HG03159 (cell line): Measurements from ENCODE around the gene RPL29.
"Not testable (repeated sequence)": the region's sequence is repeated elsewhere in the genome, so short reads cannot be mapped to it uniquely, and the experiment has no call there.

Experiments used
- ATAC-seq: cut with Tn5 transposase; IDR thresholded peaks from one replicate; pipeline ENCODE4 v1.9.1; 2021; ENCODE audit warnings: mild to moderate bottlenecking, moderate library complexity; ENCODE audit not compliant: unreplicated experiment

Gene RPL29

DNA sequence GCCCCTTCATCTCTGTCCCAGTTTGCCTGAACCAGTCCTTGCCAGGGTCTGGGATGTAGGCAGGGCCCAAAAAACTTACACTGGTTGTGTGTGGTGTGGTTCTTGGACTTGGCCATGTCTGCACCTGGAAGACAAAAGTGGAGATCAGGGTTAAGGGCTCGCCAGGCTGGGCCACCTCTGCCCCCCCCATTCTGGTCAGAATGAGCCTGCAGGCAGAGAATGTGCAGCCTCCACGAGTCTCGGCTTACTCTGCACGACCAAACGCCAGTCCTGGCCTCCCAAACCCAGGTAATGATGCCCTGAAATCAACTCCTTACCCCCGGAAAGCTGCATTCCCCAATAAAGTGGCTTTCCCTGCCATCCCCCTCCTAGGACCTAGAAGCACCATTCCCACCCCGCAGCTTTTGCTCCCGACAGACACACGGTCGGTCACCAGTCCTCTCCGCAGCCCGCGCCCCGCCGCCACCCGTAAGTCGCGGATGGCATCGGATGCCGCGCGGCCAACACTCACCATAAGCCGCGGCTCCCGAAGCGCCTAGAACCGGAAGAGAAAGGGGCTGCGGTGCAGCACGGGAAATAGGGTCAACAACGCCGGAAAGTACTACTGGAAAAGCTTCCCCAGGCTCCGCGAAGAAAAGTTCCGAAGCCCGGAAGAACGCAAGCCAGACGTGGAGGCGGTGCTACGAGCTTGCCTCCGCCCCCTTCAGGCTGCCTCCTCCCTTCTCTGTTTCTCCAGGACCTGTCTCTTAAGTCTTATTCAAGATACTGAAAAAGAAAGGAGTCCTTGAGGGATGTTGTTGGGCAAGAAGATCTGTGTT is at the start of gene RPL29:
Gene RPL29, minus strand, starts transcription at position 550 of the 818 bp plus-strand sequence. Its CDS starts 434 bp downstream, at position 116.
- peak; percentile 82 for ATAC-seq

DNA sequence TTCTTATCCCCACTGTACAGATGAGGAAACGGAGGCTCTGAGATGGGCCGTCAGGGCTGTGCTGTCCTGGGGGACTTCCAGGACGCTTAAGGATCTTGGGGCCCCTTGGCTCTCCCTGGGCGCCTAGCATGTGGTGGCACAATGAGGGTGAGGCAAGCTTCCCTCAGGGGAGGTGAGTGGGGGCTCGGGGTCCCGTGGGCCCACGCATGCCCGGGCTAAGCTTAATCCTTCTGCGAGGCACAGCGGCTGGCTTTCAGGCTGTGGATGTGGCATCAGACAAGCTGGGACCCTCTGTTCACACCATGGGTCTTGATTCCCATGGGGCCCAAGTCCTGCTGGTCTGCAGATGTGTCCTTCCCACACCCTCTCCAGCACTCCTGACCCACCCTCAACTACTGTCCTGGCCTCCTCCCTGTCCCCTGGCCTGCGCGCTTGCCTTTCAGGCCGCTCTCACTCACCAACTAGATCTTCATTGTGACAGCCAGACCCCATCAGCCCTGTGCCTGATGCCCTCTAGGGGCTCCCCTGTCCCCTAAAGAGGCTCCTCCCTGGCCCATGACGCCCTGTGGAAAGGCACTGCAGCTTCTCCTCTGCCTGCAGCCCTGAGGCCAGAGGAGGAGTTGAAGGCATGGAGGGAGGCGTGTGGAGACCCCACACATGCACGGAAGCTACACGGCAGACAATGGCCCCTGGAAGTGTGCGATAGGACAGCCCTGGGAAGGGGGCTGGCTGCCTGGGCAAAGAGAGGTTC is 49.3 kb upstream of the RPL29 start:
- no peak for ATAC-seq

DNA sequence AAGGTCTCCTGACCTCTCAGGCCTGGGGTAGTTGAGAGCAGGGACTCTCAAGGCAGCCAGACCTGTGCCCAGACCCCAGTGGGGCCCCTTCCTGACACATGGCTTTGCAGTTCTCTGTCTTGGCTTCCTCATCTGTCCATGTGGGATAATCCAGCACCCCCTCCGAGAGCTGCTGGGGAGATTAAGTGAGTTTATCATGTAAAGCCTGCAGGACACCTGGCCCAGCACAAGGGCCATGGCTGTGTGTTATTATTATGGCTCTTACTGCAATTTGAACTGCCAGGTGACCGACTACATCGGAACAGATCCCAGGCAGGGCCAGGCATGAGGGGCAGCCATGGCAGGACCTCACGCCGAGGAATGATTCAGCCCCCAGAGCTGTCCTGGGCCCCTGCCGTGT is 48.1 kb upstream of the RPL29 start:
- no peak for ATAC-seq

- not testable (repeated sequence) for ATAC-seq
Observed at GRCh38 chr3:52043039-52043438, 47.3 kb upstream of the RPL29 start.

GRCh38 chr3:52041118-52041731 is 45.5 kb upstream of the RPL29 start:
- ATAC-seq: no peak

DNA sequence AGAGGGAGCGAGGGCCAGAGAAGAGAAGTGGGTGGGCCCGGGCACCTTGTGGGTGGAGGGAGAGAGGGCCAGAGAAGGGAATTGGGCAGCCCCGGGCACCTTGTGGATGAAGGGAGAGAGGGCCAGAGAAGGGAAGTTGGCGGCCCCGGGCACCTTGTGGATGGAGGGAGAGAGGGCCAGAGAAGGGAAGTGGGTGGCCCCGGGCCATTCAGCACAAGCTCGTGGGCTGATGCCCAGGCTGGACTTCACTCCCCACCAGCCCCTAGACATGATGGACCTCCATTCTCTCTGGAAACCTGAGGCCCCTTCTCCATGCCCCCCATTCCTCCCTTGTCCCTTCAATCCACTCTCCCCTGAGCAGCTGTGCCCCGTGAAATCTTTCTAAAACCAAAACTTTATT is 44.9 kb upstream of the RPL29 start:
- ATAC-seq: no peak

GRCh38 chr3:52039846-52040245 is 44.2 kb upstream of the RPL29 start:
- ATAC-seq: no peak

DNA sequence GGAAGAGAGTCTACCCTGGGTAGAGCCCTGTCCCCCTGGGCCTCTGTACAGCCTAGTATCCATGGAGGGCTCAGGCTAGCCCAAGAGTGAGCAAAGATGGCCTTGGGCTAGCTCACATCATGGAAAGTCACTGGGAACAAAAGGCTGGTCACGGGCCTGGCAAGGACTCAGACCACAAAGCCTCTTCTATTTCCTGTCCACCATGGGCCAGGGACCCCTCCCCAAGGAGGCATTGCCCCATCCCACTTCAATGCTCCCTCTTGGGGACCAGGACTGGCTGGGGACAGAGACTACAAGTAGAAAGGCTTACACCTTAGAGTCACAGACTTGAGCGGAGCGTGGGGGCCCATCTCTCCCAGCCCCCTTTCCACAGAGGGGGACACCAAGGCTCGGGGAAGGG is 43.7 kb upstream of the RPL29 start:
- ATAC-seq: no peak

DNA sequence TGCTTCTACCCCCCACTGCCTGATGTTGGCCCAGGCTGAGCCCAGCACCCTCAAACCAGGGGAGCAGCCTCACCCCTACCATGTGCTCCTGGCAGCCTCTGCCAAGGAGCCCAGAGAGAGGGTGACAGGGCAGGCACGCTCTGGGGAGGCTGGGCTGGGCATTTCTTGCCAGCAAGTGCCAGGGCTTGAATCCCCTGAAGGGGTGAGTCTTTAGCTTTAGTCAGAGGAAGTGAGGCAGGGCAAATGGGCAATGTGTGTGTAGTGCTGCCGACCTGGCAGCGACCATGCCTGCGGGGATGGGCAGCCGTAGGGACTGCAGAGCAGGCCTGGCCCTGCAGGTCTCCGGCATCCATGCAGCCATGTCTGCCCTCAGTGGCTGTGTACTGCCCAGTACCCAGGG is 42.5 kb upstream of the RPL29 start:
- ATAC-seq: no peak

- no peak for ATAC-seq
Observed at GRCh38 chr3:52037291-52037690, 41.6 kb upstream of the RPL29 start.

DNA sequence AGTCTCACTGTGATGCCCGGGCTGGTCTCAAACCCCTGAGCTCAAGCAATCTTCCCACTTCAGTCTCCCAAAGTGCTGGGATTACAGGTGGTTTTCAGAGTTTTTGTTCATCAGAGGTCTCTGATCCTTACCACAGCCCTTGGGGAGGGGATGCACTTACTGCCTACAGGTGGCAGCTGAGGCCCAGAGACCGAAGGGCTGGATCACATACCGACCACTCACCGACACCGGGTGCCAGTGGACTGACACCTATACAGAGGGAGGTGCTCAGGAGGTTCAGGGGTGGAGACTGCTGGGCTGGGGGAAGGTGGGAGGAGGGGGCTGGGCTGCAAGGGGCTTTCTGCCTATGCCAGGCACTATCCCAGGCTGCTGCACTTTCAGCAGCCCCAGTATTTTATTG is 41.1 kb upstream of the RPL29 start:
- ATAC-seq: no peak

DNA sequence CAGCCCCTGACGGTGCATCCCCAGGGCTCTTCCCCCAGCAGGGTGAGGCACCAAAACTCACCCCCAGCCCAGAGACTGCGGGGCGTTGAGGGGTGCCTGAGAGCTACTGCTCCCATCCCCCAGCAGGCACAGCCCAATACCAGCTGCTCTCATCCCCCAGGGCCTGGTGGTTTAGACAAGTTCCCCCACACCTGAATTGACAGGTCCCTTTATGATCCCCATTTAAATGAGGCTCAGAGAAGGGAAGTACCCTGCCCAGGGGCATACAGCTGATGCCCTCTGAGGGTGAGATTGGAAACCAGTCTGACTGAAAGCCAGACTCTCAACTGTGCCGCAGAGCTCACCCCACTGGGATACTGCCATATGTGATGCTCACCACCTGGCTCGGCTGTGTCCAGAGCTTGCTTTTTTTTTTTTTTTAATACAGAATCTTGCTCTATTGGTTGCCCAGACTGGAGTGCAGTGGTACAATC is 40.6 kb upstream of the RPL29 start:
- no peak for ATAC-seq

DNA sequence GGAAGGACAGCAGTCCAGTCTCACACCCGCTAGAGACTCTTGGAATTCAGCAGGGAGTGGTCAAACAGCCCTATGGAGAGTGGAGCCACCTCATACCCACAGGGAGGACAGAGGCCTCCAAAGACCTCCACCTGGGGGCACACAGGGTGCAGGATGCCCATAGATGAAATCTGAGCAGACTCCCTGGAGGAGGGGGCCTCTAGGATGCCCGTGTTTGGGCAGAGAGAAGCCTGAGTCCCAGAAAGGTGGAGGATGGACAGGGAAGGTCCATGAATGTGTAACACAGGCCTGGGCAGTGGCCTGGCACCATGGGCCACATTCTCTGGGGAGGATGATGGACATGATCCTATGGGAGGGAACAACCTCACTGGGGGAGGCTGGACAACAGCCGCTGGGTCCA is 39.0 kb upstream of the RPL29 start:
- ATAC-seq: no peak

- ATAC-seq: no peak
Observed at GRCh38 chr3:52034212-52034611, 38.5 kb upstream of the RPL29 start.

- not testable (repeated sequence) for ATAC-seq
Observed at GRCh38 chr3:52033748-52034147, 38.1 kb upstream of the RPL29 start.

GRCh38 chr3:52032702-52033408 is 37.2 kb upstream of the RPL29 start:
- no peak for ATAC-seq

GRCh38 chr3:52031896-52032295 is 36.2 kb upstream of the RPL29 start:
- no peak for ATAC-seq

DNA sequence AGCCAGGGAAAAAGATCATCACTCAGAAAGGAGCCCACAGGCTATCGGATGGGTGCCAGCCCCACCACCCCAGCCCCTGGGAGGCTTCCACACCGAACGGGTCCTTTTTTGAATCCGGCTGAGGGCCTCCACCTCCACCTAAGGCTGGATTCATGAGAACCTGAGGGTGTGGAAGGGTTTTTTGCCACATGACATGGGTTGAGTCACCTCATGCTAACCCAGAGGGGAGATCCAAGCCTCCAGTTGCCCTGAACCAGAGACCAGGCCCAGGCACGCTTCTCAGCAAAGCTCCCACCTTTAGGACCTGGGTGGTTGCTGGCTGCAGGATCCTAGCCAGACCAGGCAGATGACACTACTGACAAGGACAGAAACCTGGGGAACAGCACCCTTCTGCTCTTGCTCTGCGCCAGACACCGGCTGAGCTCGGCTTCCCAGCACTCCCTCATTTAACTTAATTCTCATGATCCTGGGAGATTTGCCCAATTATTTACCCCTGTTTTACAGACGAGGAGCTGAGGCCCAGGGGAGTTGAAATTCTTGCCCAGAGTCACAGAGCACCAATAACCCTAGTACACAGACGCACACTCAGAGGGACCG is 35.1 kb upstream of the RPL29 start:
- ATAC-seq: no peak

DNA sequence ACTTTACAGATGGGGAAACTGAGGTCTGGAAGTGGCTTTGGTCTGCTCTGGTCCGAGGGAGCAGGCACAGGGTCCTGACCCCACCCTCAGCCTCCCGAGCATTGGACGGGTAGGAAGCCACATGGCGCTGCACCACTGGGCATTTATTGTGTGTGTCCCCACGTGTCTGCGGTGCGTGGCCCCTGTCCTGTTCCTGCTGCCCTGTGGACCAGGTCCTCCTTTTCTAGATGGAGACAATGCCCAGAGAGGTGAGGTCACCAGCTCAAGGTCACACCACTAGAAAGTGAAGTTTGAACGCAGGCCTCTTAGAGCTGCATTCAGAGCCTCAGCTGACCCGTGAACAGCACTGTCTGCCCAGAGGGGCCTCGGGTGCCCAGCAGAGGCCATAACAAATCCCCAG is 33.8 kb upstream of the RPL29 start:
- ATAC-seq: no peak

DNA sequence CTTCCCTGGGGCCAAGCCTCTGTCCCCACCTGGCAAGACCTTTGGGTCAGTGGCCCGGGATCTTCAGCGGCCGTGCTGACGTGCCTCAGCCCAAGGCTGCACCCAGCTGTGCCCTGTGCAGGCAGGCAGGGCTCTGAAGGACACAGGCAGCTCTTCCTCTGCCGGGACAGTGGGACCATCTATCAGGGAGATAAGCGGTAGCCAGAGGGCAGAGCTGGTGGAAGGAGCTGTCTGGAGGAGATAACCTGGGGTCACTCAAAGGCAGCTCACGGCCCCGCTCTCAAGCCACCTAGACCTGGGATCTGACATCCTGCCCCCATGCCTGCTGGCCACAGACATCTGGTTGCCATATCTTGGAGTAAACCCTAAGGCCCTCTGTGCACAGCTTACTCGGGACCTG is 33.4 kb upstream of the RPL29 start:
- no peak for ATAC-seq

GRCh38 chr3:52028572-52028971 is 32.9 kb upstream of the RPL29 start:
- no peak for ATAC-seq
